K562 (cell line): Measurements from ENCODE around the gene SIRPA.

Experiments used
- CBX3 ChIP-seq, 2 experiments: IDR thresholded peaks; 1 replicate in 1 of 2; 2 replicates in 1 of 2; pipeline ENCODE4 v1.6.1; 2012; ENCODE audit warnings: inconsistent platforms in 2 of 2, low read length in 2 of 2, borderline replicate concordance in 1 of 2, control low read depth in 1 of 2
- CTCF ChIP-seq, 3 experiments: IDR thresholded peaks in 2 of 3; conservative IDR thresholded peaks in 1 of 3; 2 replicates each; pipeline ENCODE4 v1.5.1; 2011 to 2012; ENCODE audit warnings: low read length in 3 of 3, mild to moderate bottlenecking in 3 of 3, control low read depth in 2 of 3, improper control_type of control experiment in 1 of 3, inconsistent platforms in 1 of 3, low read depth in 1 of 3, mixed read lengths in 1 of 3, moderate library complexity in 1 of 3; ENCODE audit not compliant: insufficient read depth in 2 of 3
- HDAC3 ChIP-seq: fragments of 450-650 bp; IDR thresholded peaks from 2 replicates; pipeline ENCODE4 v1.6.1; 2018; ENCODE audit warnings: borderline replicate concordance, mild to moderate bottlenecking, moderate library complexity; ENCODE audit not compliant: partially characterized antibody
- MAX ChIP-seq: sonication (generic); formaldehyde crosslinking; IDR thresholded peaks from 2 replicates; pipeline ENCODE4 v1.9.0; 2022; ENCODE audit warnings: mild to moderate bottlenecking, missing genetic modification reagents
- PBX2 ChIP-seq, 2 experiments: IDR thresholded peaks in 1 of 2; conservative IDR thresholded peaks in 1 of 2; 2 replicates each; pipeline ENCODE4 v1.6.1; 2016; ENCODE audit warnings: low read depth in 2 of 2, mild to moderate bottlenecking in 1 of 2, missing compliant biosample characterization in 1 of 2, missing genetic modification characterization in 1 of 2, moderate library complexity in 1 of 2
- POLR2A ChIP-seq: fragments of 450-650 bp; conservative IDR thresholded peaks from 2 replicates; pipeline ENCODE4 v1.6.1; 2016
- RERE ChIP-seq: sonication (generic); formaldehyde crosslinking; IDR thresholded peaks from 2 replicates; pipeline ENCODE4 v1.8.0; 2023; ENCODE audit warnings: missing genetic modification reagents, mild to moderate bottlenecking, borderline replicate concordance
- SMC3 ChIP-seq: conservative IDR thresholded peaks from 2 replicates; pipeline ENCODE4 v1.6.1; 2011; ENCODE audit warnings: low read depth, low read length, improper control_type of control experiment; ENCODE audit not compliant: insufficient read depth
- ZBTB43 ChIP-seq: sonication (generic); formaldehyde crosslinking; IDR thresholded peaks from 2 replicates; pipeline ENCODE4 v1.8.0; 2023; ENCODE audit warnings: mild to moderate bottlenecking, missing genetic modification reagents
- ZNF668 ChIP-seq: fragments of 250-450 bp; sonication (Bioruptor Pico); IDR thresholded peaks from 2 replicates; pipeline ENCODE4 v1.8.0; 2022; ENCODE audit warnings: mild to moderate bottlenecking, inconsistent platforms

- TF ChIP-seq CBX3 (IDR thresholded peaks at IDR 0.05; ENCODE audit: borderline replicate concordance in 1 of 2, low read length in 2 of 2) = no peak
- no peak for TF ChIP-seq HDAC3
- no peak for TF ChIP-seq MAX (CRISPR knock-in tag)
- no peak for TF ChIP-seq CTCF (IDR thresholded peaks at IDR 0.05 in 2 of 3, conservative IDR thresholded peaks at IDR 0.05 in 1 of 3; ENCODE audit: insufficient read depth in 2 of 3, low read depth in 1 of 3, low read length in 3 of 3)
- no peak for TF ChIP-seq SMC3
- TF ChIP-seq ZBTB43 = no peak
- no peak for TF ChIP-seq POLR2A
- TF ChIP-seq PBX2 (CRISPR knock-in tag; IDR thresholded peaks at IDR 0.05; ENCODE audit: low read depth) = no peak
- no peak for TF ChIP-seq PBX2 (tag; conservative IDR thresholded peaks at IDR 0.05; ENCODE audit: low read depth)
- no peak for TF ChIP-seq RERE
- no peak for TF ChIP-seq ZNF668 (CRISPR knock-in tag)
Observed at GRCh38 chr20:1890469-1891262, 4.5 kb upstream of the SIRPA start.
